NB4 (cell line): ENCODE results near the gene RGS17.

Source experiments
- DNase-seq: peaks from one replicate; pipeline ENCODE4 v3.0.0; 2010; ENCODE audit warnings: low read depth
- H3K4me3 ChIP-seq: one replicate; pipeline ENCODE4 v1.5.1; 2011; ENCODE audit warnings: mild to moderate bottlenecking, low read depth, low read length, moderate library complexity
- CTCF ChIP-seq: IDR thresholded peaks from one replicate; pipeline ENCODE4 v1.5.1; 2012; ENCODE audit warnings: low read depth, low read length
- MAX ChIP-seq: IDR thresholded peaks from 2 replicates; pipeline ENCODE4 v1.6.1; 2011; ENCODE audit warnings: low read depth, low read length
- MYC ChIP-seq: IDR thresholded peaks from 2 replicates; pipeline ENCODE4 v1.6.1; 2011; ENCODE audit warnings: low read depth, low read length
- POLR2A ChIP-seq: IDR thresholded peaks from 2 replicates; pipeline ENCODE4 v1.6.1; 2011; ENCODE audit warnings: mild to moderate bottlenecking; ENCODE audit not compliant: insufficient read length; ENCODE audit errors: extremely low read depth

The RGS17 gene

GRCh38 chr6:152979116-152979515 lies 152.0 kb downstream of the RGS17 start:
- TF ChIP-seq POLR2A (no peak), CTCF (no peak), MAX (no peak), MYC (no peak)
- peak overlapping the region; percentile 87 for H3K4me3 ChIP-seq
- no peak for DNase-seq

- TF ChIP-seq CTCF = no peak
- no peak for TF ChIP-seq MYC
- TF ChIP-seq POLR2A = no peak
- no peak for TF ChIP-seq MAX
- no peak for DNase-seq
- peak overlapping the region; percentile 12 for H3K4me3 ChIP-seq
Observed at GRCh38 chr6:152978058-152978457, 153.0 kb downstream of the RGS17 start.

- no peak for TF ChIP-seq CTCF
- TF ChIP-seq MYC = no peak
- TF ChIP-seq MAX = no peak
- no peak for TF ChIP-seq POLR2A
- no peak for DNase-seq
- H3K4me3 ChIP-seq = peak overlapping the region; percentile 12
Observed at GRCh38 chr6:152977556-152977955, 153.5 kb downstream of the RGS17 start.

- TF ChIP-seq MYC (no peak), POLR2A (no peak), CTCF (no peak), MAX (no peak)
- peak; percentile 38 for DNase-seq
- H3K4me3 ChIP-seq = peak overlapping the region; percentile 42
Observed at GRCh38 chr6:152976749-152977148, 154.3 kb downstream of the RGS17 start.

- DNase-seq = peak; percentile 62
- TF ChIP-seq MAX (no peak), POLR2A (no peak), MYC (no peak), CTCF (no peak)
- peak overlapping the region; percentile 42 for H3K4me3 ChIP-seq
Observed at GRCh38 chr6:152975204-152975915, 155.7 kb downstream of the RGS17 start.

- TF ChIP-seq CTCF (no peak), MYC (no peak), MAX (no peak), POLR2A (no peak)
- peak overlapping the region; percentile 42 for H3K4me3 ChIP-seq
- peak; percentile 27 for DNase-seq
Observed at GRCh38 chr6:152973916-152974315, 157.2 kb downstream of the RGS17 start.
